Activated naive CD4-positive, alpha-beta T cell treated with anti-CD3 and anti-CD28 coated beads, Interleukin-2, amount 50 U/mL, for 24 hours (primary cell): Measurements from ENCODE around the gene PPP4R4.
"Not testable (repeated sequence)": the region's sequence is repeated elsewhere in the genome, so short reads cannot be mapped to it uniquely, and the experiment has no call there.

ENCODE experiments used
- H3K27ac Mint-ChIP-seq: one replicate; pipeline ENCODE4 v1.8.0; 2021; ENCODE audit warnings: mild to moderate bottlenecking, mixed read lengths
- H3K27me3 Mint-ChIP-seq: one replicate; pipeline ENCODE4 v1.8.0; 2021; ENCODE audit warnings: mixed read lengths
- H3K36me3 Mint-ChIP-seq: one replicate; pipeline ENCODE4 v1.8.0; 2021; ENCODE audit warnings: mixed read lengths
- H3K4me1 Mint-ChIP-seq: one replicate; pipeline ENCODE4 v1.8.0; 2021; ENCODE audit warnings: mixed read lengths
- H3K4me3 Mint-ChIP-seq: one replicate; pipeline ENCODE4 v1.8.0; 2021; ENCODE audit warnings: mild to moderate bottlenecking, mixed read lengths
- H3K9me3 Mint-ChIP-seq: one replicate; pipeline ENCODE4 v1.8.0; 2021; ENCODE audit warnings: mixed read lengths

The PPP4R4 gene

GRCh38 chr14:94269156-94269555 is 95.0 kb downstream of the PPP4R4 start:
- H3K9me3 Mint-ChIP-seq: no peaks in the 10 kb centered on the region
- H3K4me3 Mint-ChIP-seq: no peak overlapping the region
- no peaks in the 10 kb centered on the region for H3K4me1 Mint-ChIP-seq
- peaks cover 2% of the 10 kb centered on the region for H3K36me3 Mint-ChIP-seq
- H3K27ac Mint-ChIP-seq: no peak overlapping the region
- peaks cover 13% of the 10 kb centered on the region for H3K27me3 Mint-ChIP-seq

DNA sequence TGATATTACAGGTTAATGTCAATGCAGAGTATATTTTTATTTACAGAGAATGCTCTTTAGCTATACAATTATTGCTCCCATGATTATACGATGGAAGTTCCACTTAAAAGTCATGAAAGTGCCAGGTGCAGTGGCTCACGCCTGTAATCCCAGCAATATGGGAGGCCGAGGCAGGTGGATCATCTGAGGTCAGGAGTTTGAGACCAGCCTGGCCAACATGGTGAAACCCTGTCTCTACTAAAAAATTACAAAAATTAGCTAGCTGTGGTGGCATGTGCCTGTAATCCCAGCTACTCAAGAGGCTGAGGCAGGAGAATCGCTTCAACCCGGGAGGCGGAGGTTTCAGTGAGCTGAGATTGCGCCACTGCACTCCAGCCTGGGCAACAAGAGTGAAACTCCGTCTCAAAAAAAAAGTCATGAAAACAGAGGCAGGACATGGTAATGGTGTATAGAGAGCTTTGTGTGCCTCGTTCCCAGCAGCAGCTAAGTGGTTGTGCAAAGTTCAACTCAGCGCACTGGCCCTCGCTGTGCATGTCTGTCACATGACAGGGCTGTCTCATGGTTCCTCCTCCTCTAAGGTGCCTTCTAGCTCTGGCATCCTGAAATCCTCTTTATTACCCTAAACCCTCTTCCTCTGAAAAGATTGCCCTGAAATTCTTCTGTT is 102.9 kb downstream of the PPP4R4 start:
- not testable (repeated sequence) for H3K27ac Mint-ChIP-seq, H3K36me3 Mint-ChIP-seq

GRCh38 chr14:94278731-94279130 is 104.6 kb downstream of the PPP4R4 start:
- Mint-ChIP-seq H3K9me3 (no peaks in the 10 kb centered on the region), H3K4me3 (no peak overlapping the region), H3K36me3 (no peaks in the 10 kb centered on the region), H3K27ac (no peak overlapping the region), H3K4me1 (no peaks in the 10 kb centered on the region), H3K27me3 (peaks cover 3% of the 10 kb centered on the region)

More for the DNA sequence above, 102.9 kb downstream of the PPP4R4 start:
- not testable (repeated sequence) for H3K27me3 Mint-ChIP-seq, H3K4me3 Mint-ChIP-seq, H3K9me3 Mint-ChIP-seq, H3K4me1 Mint-ChIP-seq

- H3K4me1 Mint-ChIP-seq: no peaks in the 10 kb centered on the region
- peaks cover 1% of the 10 kb centered on the region for H3K27me3 Mint-ChIP-seq
- no peaks in the 10 kb centered on the region for H3K36me3 Mint-ChIP-seq
- H3K27ac Mint-ChIP-seq: no peak overlapping the region
- no peak overlapping the region for H3K4me3 Mint-ChIP-seq
- H3K9me3 Mint-ChIP-seq: no peaks in the 10 kb centered on the region
Observed at GRCh38 chr14:94282991-94283723, 109.0 kb downstream of the PPP4R4 start.

GRCh38 chr14:94284221-94284620 is 110.1 kb downstream of the PPP4R4 start:
- no peaks in the 10 kb centered on the region for H3K36me3 Mint-ChIP-seq
- peaks cover 1% of the 10 kb centered on the region for H3K27me3 Mint-ChIP-seq
- H3K4me3 Mint-ChIP-seq: no peak overlapping the region
- no peaks in the 10 kb centered on the region for H3K9me3 Mint-ChIP-seq
- no peak overlapping the region for H3K27ac Mint-ChIP-seq
- no peaks in the 10 kb centered on the region for H3K4me1 Mint-ChIP-seq

GRCh38 chr14:94285158-94285557 is 111.0 kb downstream of the PPP4R4 start:
- no peaks in the 10 kb centered on the region for H3K4me1 Mint-ChIP-seq
- H3K27me3 Mint-ChIP-seq: peaks cover 1% of the 10 kb centered on the region
- no peaks in the 10 kb centered on the region for H3K9me3 Mint-ChIP-seq
- H3K4me3 Mint-ChIP-seq: no peak overlapping the region
- no peak overlapping the region for H3K27ac Mint-ChIP-seq
- H3K36me3 Mint-ChIP-seq: no peaks in the 10 kb centered on the region

GRCh38 chr14:94288610-94289465 is 114.7 kb downstream of the PPP4R4 start:
- Mint-ChIP-seq H3K36me3 (no peaks in the 10 kb centered on the region), H3K27ac (no peak overlapping the region), H3K9me3 (no peaks in the 10 kb centered on the region), H3K4me1 (no peaks in the 10 kb centered on the region), H3K27me3 (peaks cover 1% of the 10 kb centered on the region), H3K4me3 (no peak overlapping the region)

DNA sequence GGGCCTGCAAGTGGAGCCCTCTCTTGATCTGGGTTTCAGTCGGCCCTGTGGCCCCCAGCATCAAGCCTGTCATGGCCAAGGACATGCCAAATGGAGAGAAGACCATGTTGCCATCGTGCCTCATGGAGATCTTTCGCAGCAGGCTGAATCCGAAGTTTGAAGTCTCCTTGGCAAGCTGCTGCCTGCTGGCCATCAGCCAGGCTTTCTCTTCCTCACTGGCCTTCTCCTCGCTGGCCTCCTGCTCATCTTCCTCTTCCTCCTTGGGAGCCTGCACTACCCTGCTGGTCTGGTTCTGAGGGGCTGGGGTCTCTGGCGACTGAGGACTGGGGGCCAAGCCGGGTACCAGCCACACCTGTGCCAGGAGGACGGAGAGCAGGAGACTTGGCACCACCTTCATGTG is 116.1 kb downstream of the PPP4R4 start:
- Mint-ChIP-seq H3K27me3 (peaks cover 1% of the 10 kb centered on the region), H3K27ac (no peak overlapping the region), H3K4me1 (no peaks in the 10 kb centered on the region), H3K9me3 (no peaks in the 10 kb centered on the region), H3K4me3 (no peak overlapping the region), H3K36me3 (no peaks in the 10 kb centered on the region)

DNA sequence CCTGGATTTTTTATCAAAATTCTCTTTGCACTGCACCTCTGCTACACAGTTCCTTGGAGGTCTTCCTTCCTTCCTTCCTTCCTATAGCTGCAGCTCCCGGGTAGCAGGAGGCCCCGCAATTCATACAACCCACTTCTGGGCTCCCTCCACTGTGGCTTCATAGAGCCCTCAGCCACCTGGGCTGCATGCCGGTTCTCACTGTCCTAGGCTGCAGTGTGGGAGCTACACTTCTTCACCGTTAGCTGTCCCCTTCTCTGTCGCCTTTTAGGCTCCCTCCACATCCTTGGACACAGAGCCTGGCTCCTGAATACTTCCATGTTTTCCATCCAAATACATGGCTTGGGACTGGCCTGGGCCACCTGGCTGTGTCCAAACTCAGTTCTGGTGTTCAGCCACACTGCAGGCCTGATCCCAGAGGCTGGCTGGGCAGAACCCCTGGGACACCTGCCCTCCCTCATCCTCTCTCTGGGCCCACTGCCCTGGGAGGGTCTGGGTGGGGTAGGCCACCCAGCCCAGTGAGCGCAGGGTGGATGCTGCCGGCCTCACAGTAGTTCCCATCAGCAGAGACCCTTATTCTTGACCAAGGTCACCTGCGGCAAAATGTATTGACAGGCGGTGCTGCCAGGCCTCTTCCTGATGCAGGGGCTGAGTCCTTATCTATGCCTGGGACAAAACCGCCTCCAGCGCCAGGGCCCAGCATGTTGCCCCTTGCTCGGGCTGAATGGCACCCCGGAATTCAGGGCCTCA is 117.2 kb downstream of the PPP4R4 start:
- H3K27me3 Mint-ChIP-seq: peaks cover 1% of the 10 kb centered on the region
- H3K36me3 Mint-ChIP-seq: no peaks in the 10 kb centered on the region
- H3K27ac Mint-ChIP-seq: no peak overlapping the region
- no peaks in the 10 kb centered on the region for H3K9me3 Mint-ChIP-seq
- no peaks in the 10 kb centered on the region for H3K4me1 Mint-ChIP-seq
- no peak overlapping the region for H3K4me3 Mint-ChIP-seq

DNA sequence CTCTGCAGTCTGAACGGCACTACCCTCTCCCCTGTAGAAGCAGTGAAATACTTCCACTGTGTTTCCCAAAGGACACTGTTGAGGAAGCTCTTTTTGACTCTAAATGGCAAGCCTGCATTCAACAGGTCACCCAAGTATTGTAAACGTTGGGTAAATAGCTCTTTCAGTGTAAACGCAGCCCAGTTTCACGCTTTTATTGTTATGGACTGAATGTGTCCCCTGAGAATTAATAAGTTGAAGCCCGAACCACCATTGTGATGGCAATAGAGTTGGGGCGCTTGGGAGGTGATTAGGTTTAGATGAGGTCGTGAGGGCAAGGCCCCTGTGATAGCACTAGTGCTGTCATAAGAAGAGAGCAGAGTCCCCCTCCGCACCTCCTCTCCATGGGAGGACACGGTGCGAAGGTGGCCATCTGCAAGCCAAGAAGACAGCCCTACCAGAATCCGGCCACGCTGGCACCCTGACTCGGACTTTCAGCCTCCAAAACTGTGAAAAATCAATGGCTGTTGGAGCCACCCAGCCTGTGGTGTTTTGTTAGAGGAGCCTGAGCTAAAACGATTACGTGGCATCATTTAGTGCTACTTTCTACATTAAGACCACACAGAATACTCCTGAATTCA is 117.9 kb downstream of the PPP4R4 start:
- no peaks in the 10 kb centered on the region for H3K4me1 Mint-ChIP-seq
- H3K27me3 Mint-ChIP-seq: peaks cover 1% of the 10 kb centered on the region
- no peak overlapping the region for H3K4me3 Mint-ChIP-seq
- H3K36me3 Mint-ChIP-seq: no peaks in the 10 kb centered on the region
- no peaks in the 10 kb centered on the region for H3K9me3 Mint-ChIP-seq
- no peak overlapping the region for H3K27ac Mint-ChIP-seq

- Mint-ChIP-seq H3K27ac (no peak overlapping the region), H3K4me3 (no peak overlapping the region), H3K9me3 (no peaks in the 10 kb centered on the region), H3K4me1 (no peaks in the 10 kb centered on the region), H3K27me3 (peaks cover 2% of the 10 kb centered on the region), H3K36me3 (no peaks in the 10 kb centered on the region)
Observed at GRCh38 chr14:94292526-94292871, 118.4 kb downstream of the PPP4R4 start.

GRCh38 chr14:94292872-94293577 is 118.9 kb downstream of the PPP4R4 start, which contains the start of gene SERPINA10:
TSS of gene SERPINA10 (minus strand) at chr14:94293268. CDS start at chr14:94290593, 2,675 bp downstream.
- H3K36me3 Mint-ChIP-seq: no peaks in the 10 kb centered on the region
- H3K27me3 Mint-ChIP-seq: peaks cover 3% of the 10 kb centered on the region
- H3K4me3 Mint-ChIP-seq: no peak within 1 kb of the TSS
- H3K9me3 Mint-ChIP-seq: no peaks in the 10 kb centered on the region
- H3K4me1 Mint-ChIP-seq: no peaks in the 10 kb centered on the region
- H3K27ac Mint-ChIP-seq: no peak within 1 kb of the TSS

DNA sequence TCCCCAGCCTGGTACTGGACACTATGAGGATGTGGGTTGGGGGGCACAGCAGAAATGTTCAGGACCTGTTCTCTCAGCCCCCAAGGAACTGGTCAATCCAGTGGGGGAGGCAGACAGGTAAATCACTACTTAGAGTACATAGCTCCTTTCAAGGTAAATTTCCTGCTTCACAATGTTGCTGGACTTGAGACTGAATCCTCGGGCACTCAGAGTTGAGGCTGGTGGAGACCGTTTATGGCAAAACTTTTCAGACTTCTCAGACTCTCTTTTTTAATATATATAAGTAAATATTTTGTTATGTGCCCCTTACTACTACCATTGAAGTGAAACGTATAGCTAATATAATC is 119.4 kb downstream of the PPP4R4 start:
- Mint-ChIP-seq H3K27ac (no peak overlapping the region), H3K27me3 (peaks cover 3% of the 10 kb centered on the region), H3K36me3 (no peaks in the 10 kb centered on the region), H3K9me3 (no peaks in the 10 kb centered on the region), H3K4me3 (no peak overlapping the region), H3K4me1 (no peaks in the 10 kb centered on the region)

DNA sequence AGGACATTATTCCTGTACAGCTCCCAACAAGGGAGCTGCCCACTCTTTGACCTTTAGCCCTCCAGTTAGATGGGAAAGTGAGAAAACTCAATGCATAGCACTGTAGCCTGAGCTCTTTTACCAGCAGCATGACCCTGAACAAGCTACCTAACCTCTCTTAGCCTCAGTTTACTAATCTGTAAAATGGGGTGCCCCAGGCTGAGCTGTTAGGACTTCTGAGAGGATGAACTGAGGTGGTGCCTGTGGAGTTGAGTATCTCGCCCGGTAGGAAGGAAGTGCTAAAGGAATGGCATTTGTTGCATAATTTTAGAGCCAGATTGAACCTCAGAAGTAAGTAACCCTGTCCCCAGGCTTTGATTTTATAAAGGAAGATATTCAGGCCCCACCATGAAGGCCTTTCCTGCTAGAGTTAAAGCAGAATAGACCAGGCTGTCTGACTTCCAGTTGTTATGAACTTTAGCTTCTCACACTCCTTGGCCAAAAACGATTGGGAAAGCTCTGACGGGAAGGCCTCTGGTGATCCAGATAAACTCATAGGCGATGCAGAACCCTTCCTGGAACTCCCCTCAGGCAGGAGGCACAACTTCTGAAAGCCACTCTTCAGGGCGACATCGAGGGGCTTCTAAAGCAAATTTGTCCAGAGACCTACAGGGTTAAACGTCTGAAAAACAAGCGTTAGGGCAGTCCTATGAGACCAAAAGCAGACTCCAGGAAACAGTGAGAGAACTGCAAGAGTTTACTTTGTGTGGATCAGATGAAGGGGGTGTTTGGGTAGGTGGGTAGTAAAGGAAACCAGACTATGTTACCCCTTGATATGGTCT is 121.4 kb downstream of the PPP4R4 start:
- no peak overlapping the region for H3K27ac Mint-ChIP-seq
- H3K9me3 Mint-ChIP-seq: no peaks in the 10 kb centered on the region
- no peaks in the 10 kb centered on the region for H3K4me1 Mint-ChIP-seq
- no peaks in the 10 kb centered on the region for H3K36me3 Mint-ChIP-seq
- H3K4me3 Mint-ChIP-seq: no peak overlapping the region
- peaks cover 8% of the 10 kb centered on the region for H3K27me3 Mint-ChIP-seq
